Measurements from ENCODE around the gene MALRD1. TPM values are rescaled to one million over a fixed set of nuclear protein-coding genes. Genes with fewer than 3 reads are reported as not detected.

The MALRD1 gene
- total RNA-seq, 1 experiment from 2014 or later = not detected

GRCh38 chr10:19107406-19107805 lies 58.8 kb downstream of the MALRD1 start:
- DNase-seq (ENCODE audit: low read depth) = no peak

DNA sequence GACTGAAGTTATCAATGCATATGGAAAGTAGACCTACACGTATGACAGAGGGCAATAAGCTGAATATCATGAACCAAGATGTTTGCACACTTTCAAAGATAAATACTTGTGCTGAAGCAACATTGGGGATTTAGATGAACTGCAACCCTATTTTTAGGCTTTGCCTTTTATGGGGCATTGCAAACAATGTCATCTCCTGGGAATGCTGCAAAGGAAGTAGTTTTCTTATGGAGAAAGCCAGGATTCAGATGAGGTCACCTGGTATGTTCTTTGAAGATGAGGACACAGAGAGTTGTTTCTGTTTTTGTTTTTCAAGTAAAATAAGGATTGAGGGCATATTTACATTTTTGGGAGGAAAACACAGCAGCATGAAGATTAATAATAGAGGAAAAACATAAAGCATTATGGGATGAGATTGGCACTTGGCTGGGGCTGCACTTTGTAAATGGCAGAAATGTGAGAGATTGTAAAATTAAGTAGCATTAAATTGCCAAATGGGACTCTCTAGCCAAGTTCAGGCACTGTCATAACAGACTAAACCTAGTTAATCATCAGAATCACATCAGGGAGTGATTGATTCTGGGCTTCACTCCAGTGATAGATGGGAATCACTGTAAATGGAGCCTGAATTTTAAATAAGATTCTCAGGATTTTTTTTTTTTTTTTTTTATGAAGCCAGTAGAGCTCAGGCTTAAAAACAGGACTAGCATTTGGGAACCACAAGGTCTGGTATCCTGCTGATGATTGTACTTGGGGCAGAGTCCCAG lies 63.1 kb downstream of the MALRD1 start:
- DNase-seq (ENCODE audit: low read depth) = no peak

- no peak for DNase-seq (ENCODE audit: low read depth)
These were observed 68.8 kb downstream of the MALRD1 start for GRCh38 chr10:19117438-19117837.

DNA sequence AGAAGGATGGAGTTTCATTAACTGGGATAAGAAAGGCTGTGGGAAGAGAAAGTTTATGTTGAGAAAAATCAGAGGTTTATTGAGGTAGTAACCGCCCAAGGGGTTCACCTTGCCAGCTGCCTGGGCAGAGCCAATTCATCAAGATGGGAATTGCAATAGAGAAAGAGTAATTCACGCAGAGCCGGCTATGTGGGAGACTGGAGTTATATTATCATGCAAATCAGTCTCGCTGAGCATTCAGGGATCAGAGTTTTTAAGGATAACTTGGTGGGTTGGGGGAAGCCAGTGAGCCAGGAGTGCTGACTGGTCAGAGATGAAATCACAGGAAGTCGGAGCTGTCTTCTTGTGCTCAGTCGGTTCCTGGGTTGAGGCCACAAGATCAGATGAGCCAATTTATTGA lies 70.6 kb downstream of the MALRD1 start:
- DNase-seq (ENCODE audit: low read depth) = no peak

DNA sequence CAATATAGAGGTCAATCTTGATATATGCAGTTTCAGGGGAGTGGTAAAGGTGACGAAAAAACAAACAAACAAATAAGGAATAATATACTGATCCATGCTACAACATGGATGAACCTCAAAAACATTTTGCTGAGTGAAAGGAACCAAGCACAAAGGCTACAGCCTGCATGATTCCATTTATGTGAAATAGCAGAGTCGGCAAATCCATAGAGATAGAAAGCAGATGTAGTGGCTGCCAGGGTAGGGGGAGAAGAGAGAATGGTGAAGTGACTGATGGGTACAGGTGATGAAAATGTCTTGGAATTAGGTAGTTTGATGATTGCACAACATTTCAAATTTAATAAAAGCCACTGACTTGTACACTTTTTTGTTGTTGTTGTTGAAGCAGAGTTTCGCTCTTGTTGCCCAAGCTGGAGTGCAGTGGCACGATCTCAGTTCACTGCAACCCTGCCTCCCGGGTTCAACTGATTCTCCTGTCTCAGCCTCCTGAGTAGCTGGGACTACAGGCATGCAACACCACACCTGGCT lies 71.8 kb downstream of the MALRD1 start:
- DNase-seq (ENCODE audit: low read depth) = no peak

- DNase-seq (ENCODE audit: low read depth) = no peak
These were observed 85.4 kb downstream of the MALRD1 start for GRCh38 chr10:19133992-19134391.

GRCh38 chr10:19142967-19143366 lies 94.4 kb downstream of the MALRD1 start:
- DNase-seq (ENCODE audit: low read depth) = no peak

- DNase-seq (ENCODE audit: low read depth) = no peak
These were observed 95.6 kb downstream of the MALRD1 start for GRCh38 chr10:19144206-19144605.

DNA sequence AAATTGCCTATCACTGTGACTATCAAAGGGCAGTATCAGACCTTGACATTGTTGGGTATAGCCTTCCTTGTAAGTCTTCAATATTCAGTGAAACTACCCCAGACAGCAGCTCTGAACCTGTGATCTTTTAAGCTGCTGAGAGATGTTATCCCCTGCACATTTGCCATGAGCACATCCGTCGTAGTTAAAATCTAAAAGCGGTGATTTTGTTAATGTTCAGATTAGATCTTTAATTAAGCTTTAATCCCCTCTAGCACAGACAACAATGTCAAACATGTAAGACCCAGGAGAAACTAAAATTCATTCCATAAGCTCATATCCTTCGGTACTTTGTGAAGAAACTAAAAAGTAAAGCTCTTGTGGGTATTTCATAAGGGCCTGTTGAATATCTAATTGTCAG lies 105.8 kb downstream of the MALRD1 start:
- no peak for DNase-seq (ENCODE audit: low read depth)

GRCh38 chr10:19158358-19158757 lies 109.8 kb downstream of the MALRD1 start:
- no peak for DNase-seq (ENCODE audit: low read depth)

DNA sequence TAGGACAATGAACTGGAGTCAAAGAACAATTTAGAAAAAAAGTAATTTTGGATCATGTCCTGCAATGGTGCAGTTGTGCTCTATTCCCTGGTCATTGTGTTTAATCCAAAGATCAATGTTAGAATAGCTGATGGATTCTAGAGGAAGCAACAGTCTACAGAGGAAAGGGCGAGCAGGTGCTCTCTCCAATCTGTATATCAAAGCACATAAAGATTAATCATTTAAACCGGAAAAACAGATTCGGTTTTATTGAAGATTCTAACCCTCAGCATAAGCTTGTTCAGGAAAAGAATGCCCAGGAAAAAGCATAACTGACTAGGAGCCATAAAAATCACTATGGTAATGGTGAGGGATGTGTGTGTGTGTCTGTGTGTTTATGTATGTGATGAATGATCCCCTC lies 110.3 kb downstream of the MALRD1 start:
- DNase-seq (ENCODE audit: low read depth) = no peak

DNA sequence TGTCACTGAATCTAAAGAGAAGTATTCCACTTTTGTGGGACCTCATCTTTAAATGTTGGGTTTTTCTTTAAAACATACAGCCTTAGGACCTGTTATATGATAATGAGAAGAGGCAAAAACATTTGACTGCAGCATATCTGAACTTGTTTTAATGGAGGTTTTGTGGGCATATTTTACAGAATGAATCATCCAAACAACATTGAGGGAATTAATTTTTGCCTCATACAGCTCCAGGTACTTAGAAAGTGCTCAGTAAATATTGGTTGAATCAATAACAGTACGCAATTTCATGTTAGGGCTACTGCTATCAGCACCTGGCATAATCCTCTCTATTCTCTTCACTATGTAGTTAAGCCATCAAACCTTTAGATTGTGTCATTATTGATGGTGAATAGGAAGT lies 115.9 kb downstream of the MALRD1 start:
- no peak for DNase-seq (ENCODE audit: low read depth)

DNA sequence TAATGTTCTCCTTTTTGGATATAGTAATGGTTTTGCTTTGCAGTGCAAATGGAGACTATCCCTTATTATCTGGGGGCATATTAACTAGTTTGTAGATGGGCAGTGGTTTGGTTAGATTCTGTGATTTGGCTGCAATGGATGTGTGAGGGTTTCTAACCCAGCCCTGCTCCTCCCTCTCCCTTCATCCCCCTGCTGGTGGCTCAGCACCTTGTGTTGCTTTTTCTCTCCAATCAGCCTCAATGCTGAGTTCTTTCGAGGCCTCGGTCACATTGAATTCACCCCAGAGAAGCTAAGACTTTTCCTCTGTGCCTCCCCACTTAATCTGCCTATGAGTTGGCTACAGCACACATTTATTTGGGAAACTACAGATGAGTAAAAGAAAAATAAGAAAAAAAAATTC lies 120.0 kb downstream of the MALRD1 start:
- DNase-seq (ENCODE audit: low read depth) = no peak

GRCh38 chr10:19169041-19169440 lies 120.4 kb downstream of the MALRD1 start:
- DNase-seq (ENCODE audit: low read depth) = no peak

DNA sequence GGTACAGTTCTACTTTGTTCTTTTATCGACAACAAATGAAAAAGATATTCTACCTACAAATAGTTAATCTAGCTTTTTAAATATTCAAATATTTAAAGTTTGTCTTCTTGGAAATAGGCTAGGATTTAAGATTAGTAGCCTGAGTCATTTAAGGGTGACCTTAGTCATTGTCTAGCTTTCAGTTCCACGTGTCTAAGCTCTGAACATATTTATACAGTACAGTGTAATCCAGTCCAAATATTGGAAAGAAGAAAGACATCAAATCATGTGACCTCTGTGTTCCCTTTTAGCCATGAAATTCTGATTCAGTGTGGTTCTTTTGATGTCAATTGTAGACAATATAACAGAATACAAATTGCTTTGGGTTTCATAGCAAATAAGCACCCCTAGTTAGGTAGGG lies 121.1 kb downstream of the MALRD1 start:
- no peak for DNase-seq (ENCODE audit: low read depth)

- no peak for DNase-seq (ENCODE audit: low read depth)
These were observed 130.1 kb downstream of the MALRD1 start for GRCh38 chr10:19178675-19179074.

DNA sequence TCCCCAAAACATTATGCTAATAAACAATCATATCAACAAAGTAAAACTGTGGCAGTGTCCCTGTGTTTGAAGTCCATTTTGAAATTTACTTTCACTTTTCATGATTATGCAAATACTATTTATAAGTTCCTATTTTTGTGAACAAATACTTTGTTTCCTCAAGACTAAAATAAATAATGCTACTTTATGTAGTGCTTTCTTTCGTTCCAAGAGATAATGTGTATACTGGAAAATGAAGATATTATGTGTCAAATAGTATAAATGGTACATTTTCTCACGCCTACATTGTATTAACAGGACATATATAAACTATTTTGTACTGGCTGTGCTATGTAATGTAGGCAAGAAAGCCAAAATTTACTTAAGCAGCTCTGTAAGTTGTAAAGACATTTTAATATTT lies 136.3 kb downstream of the MALRD1 start:
- DNase-seq (ENCODE audit: low read depth) = no peak

DNA sequence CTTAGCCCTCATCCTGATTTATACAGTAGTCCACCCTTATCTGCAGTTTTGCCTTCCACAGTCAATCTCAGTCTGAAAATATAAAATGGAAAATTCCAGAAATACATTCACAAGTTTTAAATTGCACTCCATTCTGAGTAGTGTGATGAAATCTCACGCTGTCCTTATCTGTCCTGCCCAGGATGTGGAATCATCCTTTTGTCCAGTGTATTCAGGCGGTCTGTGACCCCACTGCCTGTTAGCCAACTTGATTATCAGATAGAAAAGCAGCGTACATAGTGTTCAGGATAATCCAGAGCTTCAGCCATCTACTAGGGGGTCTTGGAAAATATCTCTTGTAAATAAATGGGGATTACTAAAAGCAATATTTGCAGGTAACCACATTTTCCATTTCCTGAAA lies 146.3 kb downstream of the MALRD1 start:
- DNase-seq (ENCODE audit: low read depth) = no peak

DNA sequence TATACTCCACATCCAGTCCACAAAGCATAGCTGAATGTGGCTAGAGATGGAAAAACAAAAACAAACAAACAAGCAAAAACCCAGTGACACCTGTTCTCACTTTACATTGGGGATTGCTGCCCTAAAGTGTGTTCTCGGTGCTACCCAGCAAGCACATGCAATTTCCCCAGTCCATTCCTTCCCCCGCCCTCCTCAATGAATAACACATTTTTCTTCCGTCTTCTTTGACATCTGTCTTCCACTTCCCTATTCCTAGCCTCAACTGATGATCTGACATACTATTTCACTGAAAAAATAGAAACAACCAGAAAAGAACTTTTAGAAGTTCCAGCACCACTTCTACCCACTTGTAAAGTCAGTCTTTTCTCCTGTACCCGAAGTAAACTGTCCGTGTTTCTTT lies 147.1 kb downstream of the MALRD1 start:
- DNase-seq (ENCODE audit: low read depth) = no peak

DNA sequence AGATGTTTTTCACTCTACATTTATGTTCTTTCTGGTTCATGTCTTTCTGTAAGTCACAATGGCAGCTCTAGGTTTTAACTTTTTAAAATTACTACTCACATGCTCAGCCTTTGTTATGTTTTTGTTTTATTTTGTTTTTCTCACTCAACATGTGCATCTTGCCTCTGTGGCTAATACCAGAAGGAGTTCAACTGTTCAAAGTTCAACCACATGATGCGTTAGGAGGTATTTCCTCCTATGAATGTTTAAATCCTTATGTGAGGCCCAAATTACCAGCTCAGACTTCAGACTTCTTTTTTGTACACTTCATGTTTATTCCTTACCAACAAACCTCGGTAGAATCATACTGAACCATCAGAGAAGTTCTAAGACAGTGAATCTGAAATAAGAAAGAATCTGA lies 151.6 kb downstream of the MALRD1 start:
- DNase-seq (ENCODE audit: low read depth) = no peak

DNA sequence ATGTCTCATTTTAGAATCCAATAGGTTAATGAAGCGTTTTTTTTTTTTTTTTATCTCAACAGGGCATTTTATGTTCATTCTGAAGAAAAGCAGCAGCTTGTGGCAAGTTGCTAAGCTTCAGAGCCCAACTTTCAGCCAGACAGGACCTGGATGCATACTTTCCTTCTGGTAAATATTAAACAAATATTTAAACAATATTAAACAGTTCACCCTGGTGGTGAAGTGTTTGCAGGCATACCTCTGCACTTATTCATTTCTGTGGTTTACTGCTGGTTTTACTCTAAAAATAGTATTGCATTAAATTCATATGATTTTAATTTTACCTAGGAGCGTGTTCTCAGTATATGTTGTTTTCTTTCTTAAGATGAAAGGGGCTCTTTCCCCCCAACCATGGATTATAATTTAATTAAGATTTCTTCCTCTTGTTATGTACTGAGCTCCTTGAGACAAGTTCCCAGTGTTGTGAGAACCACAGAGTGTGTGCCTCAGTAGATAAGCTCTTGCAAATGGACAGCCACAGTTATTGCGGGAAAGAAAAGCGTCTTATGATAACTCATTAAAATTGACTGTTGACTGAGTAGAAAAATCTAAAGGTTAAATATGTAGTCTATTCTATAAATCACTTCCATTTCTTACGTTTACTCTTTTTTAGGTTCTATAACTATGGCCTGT lies 155.8 kb downstream of the MALRD1 start:
- DNase-seq (ENCODE audit: low read depth) = no peak

- no peak for DNase-seq (ENCODE audit: low read depth)
These were observed 160.7 kb downstream of the MALRD1 start for GRCh38 chr10:19209319-19209718.

- DNase-seq (ENCODE audit: low read depth) = no peak
These were observed 164.0 kb downstream of the MALRD1 start for GRCh38 chr10:19212590-19212989.
